HepG2 (cell line): Measurements from ENCODE around the gene CPXM2. TPM values are rescaled to one million over a fixed set of nuclear protein-coding genes. Genes with fewer than 3 reads are reported as not detected.

ENCODE experiments used
- ATAC-seq: fragments of 200-7000 bp; cut with Tn5 transposase; 3 replicates; pipeline ENCODE4 v1.9.1; 2020; ENCODE audit warnings: mild to moderate bottlenecking, moderate library complexity
- BruUV-seq: library from RNA; stranded (reverse); fragments of 400-500 nt; replicated peaks from 2 replicates; lab custom pipeline; 2021; lab: Mats Ljungman, UMichigan
- CTCF ChIA-PET: fragments of 300-600 bp; formaldehyde crosslinking; extraction: SDS; loops from one replicate; lab custom pipeline; 2021; ENCODE audit warnings: low total read pairs, inconsistent platforms, low intra/inter-chr PET ratio; lab: Yijun Ruan, JAX
- POLR2A ChIA-PET: fragments of 350-600 bp; sonication (Branson Sonifier 250); formaldehyde crosslinking; loops from one replicate; lab custom pipeline; 2020; ENCODE audit warnings: antibody characterized with exemption, inconsistent platforms; lab: Yijun Ruan, JAX
- DNase-seq: peaks from one replicate; pipeline ENCODE4 v3.0.0-alpha.2; 2015; ENCODE audit warnings: low spot score
- FAIRE-seq: peaks from 3 replicates; lab custom pipeline; 2011; peaks lifted over from hg19 to GRCh38; lab: Jason Lieb, UNC
- H2AFZ ChIP-seq: one replicate; pipeline ENCODE4 v1.6.1; 2011; ENCODE audit warnings: low read length, inconsistent platforms
- H3K27ac ChIP-seq: fragments of 300-600 bp; 3 replicates; pipeline ENCODE4 v1.8.0; 2011; ENCODE audit warnings: mixed run types, mild to moderate bottlenecking, mixed read lengths, low read length, inconsistent platforms; ENCODE audit not compliant: insufficient read depth; ENCODE audit errors: extremely low read length
- H3K27me3 ChIP-seq, 2 experiments: fragments of 200-600 bp in 1 of 2; 2 replicates in 1 of 2; 3 replicates in 1 of 2; pipeline versions ENCODE4 v1.6.0 to v1.8.0; 2011; ENCODE audit warnings: low read length in 2 of 2, mild to moderate bottlenecking in 2 of 2, moderate library complexity in 2 of 2, inconsistent platforms in 1 of 2; ENCODE audit not compliant: insufficient read depth in 2 of 2, control insufficient read depth in 1 of 2
- H3K36me3 ChIP-seq, 2 experiments: fragments of 200-600 bp in 1 of 2; replicated peaks in 1 of 2; 2 replicates in 1 of 2; 3 replicates in 1 of 2; pipeline versions ENCODE4 v1.5.1 to v1.8.0; 2011; ENCODE audit warnings: low read length in 2 of 2, inconsistent platforms in 1 of 2; ENCODE audit not compliant: insufficient read depth in 2 of 2, control insufficient read depth in 1 of 2
- H3K4me1 ChIP-seq: 2 replicates; pipeline ENCODE4 v1.5.1; 2012; ENCODE audit warnings: low read length, inconsistent platforms; ENCODE audit not compliant: insufficient read depth
- H3K4me2 ChIP-seq: 2 replicates; pipeline ENCODE4 v1.6.0; 2011; ENCODE audit warnings: low read depth, low read length, inconsistent platforms
- H3K4me3 ChIP-seq, 3 experiments: fragments of 200-600 bp in 1 of 3; sonication (generic), shearing (Covaris generic) in 1 of 3; replicated peaks in 1 of 3; 2 replicates each; pipeline ENCODE4 v1.5.1; 2011 to 2016; ENCODE audit warnings: low read length in 3 of 3, inconsistent platforms in 2 of 3, low read depth in 2 of 3, mild to moderate bottlenecking in 2 of 3, control low read depth in 1 of 3, mixed read lengths in 1 of 3; ENCODE audit not compliant: insufficient read depth in 1 of 3
- H3K79me2 ChIP-seq: one replicate; pipeline ENCODE4 v1.6.1; 2011; ENCODE audit warnings: low read length, inconsistent platforms; ENCODE audit not compliant: insufficient read depth
- H3K9ac ChIP-seq: 2 replicates; pipeline ENCODE4 v1.6.0; 2011; ENCODE audit warnings: mild to moderate bottlenecking, low read depth, low read length, inconsistent platforms; ENCODE audit not compliant: insufficient read depth
- H3K9me3 ChIP-seq: 2 replicates; pipeline ENCODE4 v1.5.1; 2012; ENCODE audit warnings: mild to moderate bottlenecking, low read length
- H4K20me1 ChIP-seq: 2 replicates; pipeline ENCODE4 v1.6.0; 2011; ENCODE audit warnings: inconsistent platforms, mild to moderate bottlenecking, low read length, moderate library complexity; ENCODE audit not compliant: insufficient read depth
- CHD4 ChIP-seq: fragments of 200-600 bp; sonication (generic); IDR thresholded peaks from 2 replicates; pipeline ENCODE4 v1.7.0; 2017; ENCODE audit warnings: mild to moderate bottlenecking, low read length, borderline replicate concordance
- CREB1 ChIP-seq, 2 experiments: fragments of 450-650 bp in 1 of 2; IDR thresholded peaks; 2 replicates each; pipeline ENCODE4 v1.6.1; 2016 to 2017; ENCODE audit warnings: control low read depth in 1 of 2, mild to moderate bottlenecking in 1 of 2, missing compliant biosample characterization in 1 of 2, missing genetic modification characterization in 1 of 2
- SOX13 ChIP-seq, 3 experiments: fragments of 450-650 bp in 1 of 3; sonication (generic) in 1 of 3; formaldehyde crosslinking in 1 of 3; IDR thresholded peaks in 2 of 3; conservative IDR thresholded peaks in 1 of 3; 2 replicates each; pipeline versions ENCODE4 v1.5.0 to v1.6.1; 2016 to 2020; ENCODE audit warnings: antibody characterized with exemption in 1 of 3, mild to moderate bottlenecking in 1 of 3, missing compliant biosample characterization in 1 of 3, missing genetic modification reagents in 1 of 3, moderate library complexity in 1 of 3
- SP5 ChIP-seq: IDR thresholded peaks from 2 replicates; pipeline ENCODE4 v1.6.1; 2016; ENCODE audit warnings: low read depth, borderline replicate concordance
- TOPORS ChIP-seq: sonication (generic); formaldehyde crosslinking; IDR thresholded peaks from 2 replicates; pipeline ENCODE4 v1.8.0; 2023; ENCODE audit warnings: mild to moderate bottlenecking, missing genetic modification reagents
- ZKSCAN5 ChIP-seq: sonication (generic); formaldehyde crosslinking; IDR thresholded peaks from 2 replicates; pipeline ENCODE4 v1.5.1; 2020; ENCODE audit warnings: mild to moderate bottlenecking, missing genetic modification reagents
- ZNF704 ChIP-seq: sonication (generic); formaldehyde crosslinking; IDR thresholded peaks from 2 replicates; pipeline ENCODE4 v1.8.1; 2023; ENCODE audit warnings: mild to moderate bottlenecking, inconsistent platforms, moderate library complexity, missing genetic modification reagents, borderline replicate concordance
- WGBS: methylation state at CpG from one replicate; pipeline ENCODE4 v1.1.6; 2017; ENCODE audit warnings: low lambda C conversion rate; 5-methylcytosine and 5-hydroxymethylcytosine counted together
- in situ Hi-C: cut with HindIII; loops from 2 replicates; pipeline ENCODE4 v1.10.0; 2017; ENCODE audit warnings: low pct_unique_long_range_greater_than_20kb; ENCODE audit not compliant: extremely low pct_ligation_motif_present
- intact Hi-C: fragments of 100-400 bp; cut with micrococcal nuclease; formaldehyde crosslinking; loops from one replicate; pipeline ENCODE4 v1.10.0; 2022; ENCODE audit not compliant: unreplicated experiment
- polyA plus RNA-seq, 8 experiments: library from polyadenylated mRNA; depleted of rRNA in 3 of 8; stranded (reverse) in 7 of 8; unstranded in 1 of 8; fragments of >200 nt; fragmentation: Illumina TruSeq in 4 of 8; extraction: Trizol in 4 of 8; gene quantifications; 2 replicates each; pipeline versions ENCODE4 v1.2.1 to v1.2.3, GENCODE V29; 2011 to 2016; ENCODE audit warnings: low read depth in 4 of 8, missing spikeins in 1 of 8, mixed read lengths in 1 of 8; ENCODE audit not compliant: insufficient read depth in 1 of 8
- total RNA-seq, 5 experiments: library from RNA; depleted of rRNA; stranded (reverse); fragments of >200 nt; fragmentation: Illumina TruSeq; extraction: Trizol; gene quantifications; 2 replicates each; pipeline ENCODE4 v1.2.3, GENCODE V29; 2016; ENCODE audit warnings: low read depth in 1 of 5

Gene CPXM2
- total and polyA plus RNA-seq, 2 of the 13 experiments (the other 11 are each of a cell fraction or from before 2014, with no cell fraction given), result 0.03 TPM; not detected in 1

DNA sequence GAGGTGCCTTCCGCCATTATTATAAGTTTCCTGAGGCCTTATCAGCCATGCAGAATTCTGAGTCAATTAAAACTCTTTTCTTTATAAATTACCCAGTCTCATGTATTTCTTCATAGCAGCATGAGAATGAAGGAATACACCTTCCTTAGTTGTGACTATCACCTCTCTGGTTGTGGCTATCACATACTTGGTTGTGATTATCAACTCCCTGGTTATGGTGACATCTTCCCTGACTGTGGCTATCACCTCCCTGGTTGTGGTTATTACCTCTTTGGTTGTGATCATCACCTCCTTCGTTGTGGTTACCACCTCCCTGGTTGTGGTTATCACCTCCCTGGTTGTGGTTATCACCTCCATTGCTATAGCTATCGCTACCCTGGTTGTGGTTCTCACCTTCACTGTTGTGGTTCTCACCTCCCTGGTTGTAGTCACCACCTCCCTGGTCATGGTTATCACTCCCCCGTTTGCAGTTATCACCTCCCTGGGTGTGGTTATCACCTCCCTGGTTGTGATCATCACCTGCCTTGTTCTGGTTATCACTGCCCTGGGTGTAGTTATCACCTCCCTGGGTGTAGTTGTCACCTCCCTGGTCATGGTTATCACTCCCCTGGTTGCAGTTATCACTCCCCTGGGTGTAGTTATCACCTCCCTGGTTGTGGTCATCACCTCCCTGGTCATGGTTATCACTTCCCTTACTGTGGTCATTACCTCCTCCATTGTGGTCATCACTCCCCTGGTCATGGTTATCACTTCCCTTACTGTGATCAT lies 119.5 kb downstream of the CPXM2 start:
- Histone ChIP-seq H3K4me2 (no peak overlapping the region), H4K20me1 (no peaks in the 10 kb centered on the region), H3K36me3 (no peaks in the 10 kb centered on the region), H3K79me2 (no peaks in the 10 kb centered on the region), H3K27me3 (no peaks in the 10 kb centered on the region; a peak in 1 of 5 replicates), H2AFZ (no peak overlapping the region), H3K9me3 (no peaks in the 10 kb centered on the region), H3K4me3 (no peak overlapping the region), H3K4me1 (no peaks in the 10 kb centered on the region), H3K9ac (no peak overlapping the region), H3K27ac (no peak overlapping the region)
- intact Hi-C loops, result no loop called here
- in situ Hi-C loops, result no loop called here
- POLR2A ChIA-PET, result no interaction called here
- WGBS, result 0% methylated on average over 4 of the region's 4 CpGs
- ATAC-seq (no peak), FAIRE-seq (no peak), DNase-seq (no peak)
- CTCF ChIA-PET, result no interaction called here
- TF ChIP-seq SP5 (CRISPR knock-in tag), result no peak
- no peak for TF ChIP-seq TOPORS (CRISPR knock-in tag)
- TF ChIP-seq CHD4, result no peak
- no peak for TF ChIP-seq ZNF704
- TF ChIP-seq CREB1 (IDR thresholded peaks at IDR 0.05), result 0 out of 2 replicates have a peak, but pooled peaks have one; percentile 36
- TF ChIP-seq CREB1 (CRISPR knock-in tag; IDR thresholded peaks at IDR 0.05), result no peak
- 0 out of 2 replicates have a peak, but pooled peaks have one; percentile 38 for TF ChIP-seq ZKSCAN5
- TF ChIP-seq SOX13 (IDR thresholded peaks at IDR 0.05), result no peak
- no peak for TF ChIP-seq SOX13 (CRISPR knock-in tag; conservative IDR thresholded peaks at IDR 0.05 in 1 of 2, IDR thresholded peaks at IDR 0.05 in 1 of 2)
- BruUV-seq, result no TSS peak
